GM12875 (cell line): ENCODE results near the gene ARSA.
"Not testable (repeated sequence)": the region's sequence is repeated elsewhere in the genome, so short reads cannot be mapped to it uniquely, and the experiment has no call there.

Experiments
- H3K4me3 ChIP-seq: one replicate; pipeline ENCODE4 v1.5.1; 2011; ENCODE audit warnings: low read depth, low read length, control low read depth
- TF ChIP-seq, protein P1 (sequence below): IDR thresholded peaks from 2 replicates; pipeline ENCODE4 v1.5.1; 2011; ENCODE audit warnings: low read depth, mild to moderate bottlenecking, control low read depth, inconsistent platforms, low read length, moderate library complexity, borderline replicate concordance; ENCODE audit not compliant: insufficient read depth

Gene ARSA

DNA sequence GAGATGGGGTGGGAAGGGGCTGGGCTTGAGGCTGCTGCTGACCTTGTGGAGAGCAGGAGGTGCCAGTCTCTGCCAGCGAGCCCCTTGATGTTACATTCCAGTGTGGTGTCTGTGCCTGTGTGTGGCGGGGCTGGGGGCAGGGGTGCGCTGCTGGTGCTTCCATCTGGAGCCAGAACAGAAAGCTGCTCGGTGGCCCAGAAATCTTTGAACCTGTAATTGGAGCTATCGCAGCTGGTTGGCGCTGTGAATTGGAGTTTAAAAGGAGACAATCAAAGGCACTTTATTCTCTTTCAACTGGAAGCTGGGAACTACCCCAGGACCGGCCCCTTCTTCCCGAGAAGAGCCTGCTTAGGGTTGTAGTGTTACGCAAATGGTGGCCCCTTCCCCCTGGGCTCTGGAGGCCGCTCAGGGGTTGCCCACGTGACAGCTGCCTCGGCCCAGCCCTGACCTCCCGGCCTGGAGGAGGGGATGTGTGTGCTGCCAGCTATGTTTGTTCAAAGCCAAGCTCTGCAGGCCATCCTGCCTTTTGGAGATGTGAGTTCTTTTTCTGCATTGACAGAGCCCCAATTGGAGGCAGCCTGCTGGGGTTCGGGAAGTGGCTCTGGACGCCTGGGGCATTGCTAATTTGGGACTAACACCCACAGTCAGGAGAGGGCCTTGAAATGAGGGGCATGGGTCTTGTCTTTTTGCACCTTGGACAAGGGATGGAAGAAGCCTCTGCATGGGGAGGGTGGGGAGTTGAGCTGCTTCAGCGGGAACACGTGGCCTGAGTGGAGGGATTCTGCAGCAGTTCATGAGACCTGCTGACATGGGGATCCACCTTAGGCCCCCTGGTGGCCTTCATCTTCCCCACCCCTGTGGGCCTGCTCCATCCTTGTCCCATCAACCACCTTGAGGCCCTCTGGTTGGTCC, 14.0 kb upstream of the ARSA start:
- no peak overlapping the region for H3K4me3 ChIP-seq
- TF ChIP-seq, protein P1, sequence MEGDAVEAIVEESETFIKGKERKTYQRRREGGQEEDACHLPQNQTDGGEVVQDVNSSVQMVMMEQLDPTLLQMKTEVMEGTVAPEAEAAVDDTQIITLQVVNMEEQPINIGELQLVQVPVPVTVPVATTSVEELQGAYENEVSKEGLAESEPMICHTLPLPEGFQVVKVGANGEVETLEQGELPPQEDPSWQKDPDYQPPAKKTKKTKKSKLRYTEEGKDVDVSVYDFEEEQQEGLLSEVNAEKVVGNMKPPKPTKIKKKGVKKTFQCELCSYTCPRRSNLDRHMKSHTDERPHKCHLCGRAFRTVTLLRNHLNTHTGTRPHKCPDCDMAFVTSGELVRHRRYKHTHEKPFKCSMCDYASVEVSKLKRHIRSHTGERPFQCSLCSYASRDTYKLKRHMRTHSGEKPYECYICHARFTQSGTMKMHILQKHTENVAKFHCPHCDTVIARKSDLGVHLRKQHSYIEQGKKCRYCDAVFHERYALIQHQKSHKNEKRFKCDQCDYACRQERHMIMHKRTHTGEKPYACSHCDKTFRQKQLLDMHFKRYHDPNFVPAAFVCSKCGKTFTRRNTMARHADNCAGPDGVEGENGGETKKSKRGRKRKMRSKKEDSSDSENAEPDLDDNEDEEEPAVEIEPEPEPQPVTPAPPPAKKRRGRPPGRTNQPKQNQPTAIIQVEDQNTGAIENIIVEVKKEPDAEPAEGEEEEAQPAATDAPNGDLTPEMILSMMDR = peak; percentile 23; the same call in 1 of the 2 replicates

DNA sequence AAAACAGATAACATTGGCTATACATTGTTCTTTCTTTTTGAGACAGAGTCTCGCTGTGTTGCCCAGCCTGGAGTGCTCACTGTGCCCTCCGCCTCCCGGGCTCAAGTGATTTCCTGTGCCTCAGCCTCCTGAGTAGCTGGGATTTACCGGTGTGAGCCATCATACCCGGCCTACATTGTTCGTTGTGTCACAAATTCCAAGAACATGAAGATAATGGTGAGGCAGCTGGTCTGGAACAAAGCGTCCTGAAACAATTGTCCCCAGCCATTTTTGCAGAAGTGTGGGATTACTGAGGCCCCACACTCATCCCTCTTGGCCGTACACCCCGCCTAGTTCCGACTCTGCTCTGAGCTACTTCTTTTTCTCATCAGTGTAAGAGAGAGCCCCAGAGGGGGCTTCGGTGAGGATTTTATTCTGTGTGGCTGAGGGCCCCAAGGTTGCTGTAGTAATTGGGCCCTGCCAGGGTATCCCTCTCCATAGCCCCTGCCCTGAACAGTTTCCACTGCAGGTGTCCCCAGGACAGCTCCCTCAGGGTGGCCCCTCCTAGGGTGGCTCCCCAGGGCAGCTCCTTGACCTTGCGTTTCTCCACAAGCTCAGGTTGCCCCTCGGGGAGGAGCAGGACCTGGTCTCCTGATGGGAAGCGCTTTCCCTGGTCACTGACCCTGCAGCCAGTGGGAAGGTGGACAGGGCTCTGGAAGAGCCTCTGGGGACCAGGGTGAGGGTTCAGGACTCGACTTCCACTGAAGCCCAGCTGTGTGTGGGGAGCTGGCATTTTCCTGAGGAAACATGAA, 13.1 kb upstream of the ARSA start:
- TF ChIP-seq, protein P1 = no peak
- no peak overlapping the region for H3K4me3 ChIP-seq

DNA sequence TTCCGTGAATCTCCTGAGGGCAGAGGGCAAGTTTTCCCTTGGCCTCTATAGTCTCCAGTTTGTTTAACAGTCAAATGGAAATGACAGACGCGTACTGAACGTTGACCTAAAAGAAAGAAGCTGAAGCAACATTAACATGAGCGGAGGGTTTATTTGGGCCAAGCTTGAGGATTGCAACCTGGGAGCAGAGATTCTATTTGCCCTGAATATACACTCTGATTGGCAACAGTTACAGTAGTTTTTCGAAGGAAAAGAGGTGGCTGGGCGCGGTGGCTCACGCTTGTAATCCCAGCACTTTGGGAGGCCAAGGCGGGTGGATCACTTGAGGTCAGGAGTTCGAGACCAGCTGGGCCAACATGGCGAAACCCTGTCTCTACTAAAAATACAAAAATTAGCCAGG, 12.3 kb upstream of the ARSA start:
- H3K4me3 ChIP-seq = not testable (repeated sequence)

DNA sequence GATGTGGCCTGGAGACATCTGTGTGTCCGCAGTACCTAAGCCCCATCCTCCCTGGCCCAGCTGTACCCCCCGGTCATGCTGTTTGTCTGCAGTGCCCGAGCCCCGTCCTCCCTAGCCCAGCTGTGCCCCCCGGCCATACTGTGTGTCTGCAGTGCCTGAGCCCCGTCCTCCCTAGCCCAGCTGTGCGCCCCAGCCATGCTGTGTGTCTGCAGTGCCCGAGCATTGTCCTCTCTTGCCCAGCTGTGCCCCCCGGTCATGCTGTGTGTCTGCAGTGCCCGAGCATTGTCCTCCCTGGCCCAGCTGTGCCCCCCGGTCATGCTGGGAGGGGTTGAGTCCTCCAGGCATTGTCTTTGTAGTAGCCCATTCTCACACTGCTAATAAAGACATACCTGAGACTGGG, 7.6 kb upstream of the ARSA start:
- TF ChIP-seq, protein P1 = no peak
- no peak overlapping the region for H3K4me3 ChIP-seq

DNA sequence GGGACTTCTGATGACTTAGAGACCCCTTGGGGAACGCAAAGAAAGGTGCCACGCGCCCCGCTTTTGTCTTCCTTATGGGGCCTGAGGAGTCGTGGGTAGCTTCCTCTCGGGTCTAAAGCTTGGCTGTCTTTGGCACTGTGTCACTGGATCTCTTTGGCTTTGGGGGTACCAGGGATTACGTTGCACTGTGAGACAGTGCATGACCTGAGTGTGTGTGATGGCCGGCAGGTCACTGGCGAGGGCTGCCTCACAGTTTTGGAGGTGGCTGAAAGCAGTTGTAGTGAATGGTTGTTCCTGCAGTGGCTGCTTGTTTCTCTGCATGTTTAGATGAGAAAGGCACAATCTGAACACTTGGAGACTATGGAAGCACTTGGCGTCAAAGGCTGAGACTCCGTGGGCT, 5.8 kb upstream of the ARSA start:
- H3K4me3 ChIP-seq = no peak overlapping the region
- TF ChIP-seq, protein P1 = no peak

DNA sequence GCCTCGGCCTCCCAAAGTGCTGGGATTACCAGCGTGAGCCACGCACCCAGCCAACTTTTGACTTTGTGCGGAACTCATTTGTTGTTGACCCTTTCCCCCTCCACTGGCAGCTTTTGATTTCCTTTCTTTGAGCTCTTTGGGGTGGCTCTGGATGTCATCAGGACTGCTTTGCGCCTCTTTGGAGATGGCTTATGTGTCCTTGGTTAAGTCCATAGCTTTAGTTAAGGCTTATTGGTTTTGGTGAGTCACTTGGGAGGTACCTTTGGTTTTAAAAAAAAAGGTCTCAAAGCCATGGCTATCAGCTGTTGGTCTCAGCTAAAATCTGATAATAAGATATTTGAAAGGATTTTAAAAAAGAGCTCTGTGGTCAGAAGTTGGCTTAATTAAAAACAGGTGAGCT, 5.1 kb upstream of the ARSA start:
- H3K4me3 ChIP-seq = no peak overlapping the region
- TF ChIP-seq, protein P1 = no peak

DNA sequence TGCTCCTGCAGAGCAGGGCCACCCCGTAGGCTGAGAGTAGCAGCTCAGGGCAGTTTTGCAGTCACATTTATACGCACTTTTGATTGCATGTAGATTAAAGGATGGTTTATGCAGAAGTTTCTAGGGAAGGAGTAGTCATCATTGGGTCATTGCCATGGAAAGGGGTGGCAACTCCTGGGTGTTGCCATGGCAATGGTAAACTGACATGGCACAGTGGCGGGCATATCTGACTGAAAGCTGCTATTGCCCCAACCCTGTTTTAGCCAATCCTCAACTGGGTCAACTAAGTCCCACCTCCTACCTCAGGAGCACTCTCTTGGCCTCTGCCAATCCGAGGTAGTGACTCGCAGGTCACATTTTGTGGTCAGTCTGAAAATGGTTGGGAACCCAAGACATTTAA, 2.4 kb upstream of the ARSA start:
- no peak overlapping the region for H3K4me3 ChIP-seq
- TF ChIP-seq, protein P1 = no peak
